Calu3 (cell line): ENCODE results near the gene OR52A1. TPM values are rescaled to one million over a fixed set of nuclear protein-coding genes. Genes with fewer than 3 reads are reported as not detected.
"Not testable (repeated sequence)": the region's sequence is repeated elsewhere in the genome, so short reads cannot be mapped to it uniquely, and the experiment has no call there.

Experiments
- BruUV-seq: library from RNA; stranded (reverse); fragments of 400-500 nt; replicated peaks from 2 replicates; lab custom pipeline; 2021; lab: Mats Ljungman, UMichigan
- CTCF ChIA-PET: fragments of 300-600 bp; sonication (Branson Sonifier 250); formaldehyde crosslinking; loops from one replicate; lab custom pipeline; 2022; ENCODE audit warnings: antibody characterized with exemption; lab: Charles Lee
- DNase-seq: peaks from one replicate; pipeline ENCODE4 v3.0.0; 2022
- H3K27ac Mint-ChIP-seq: one replicate; pipeline ENCODE4 v1.8.0; 2022; ENCODE audit warnings: mixed read lengths; ENCODE audit not compliant: unreplicated experiment
- H3K27me3 Mint-ChIP-seq: one replicate; pipeline ENCODE4 v1.8.0; 2022; ENCODE audit warnings: mixed read lengths; ENCODE audit not compliant: unreplicated experiment
- H3K36me3 Mint-ChIP-seq: one replicate; pipeline ENCODE4 v1.8.0; 2022; ENCODE audit warnings: mild to moderate bottlenecking, moderate library complexity, mixed read lengths; ENCODE audit not compliant: insufficient read depth, unreplicated experiment
- H3K4me1 Mint-ChIP-seq: one replicate; pipeline ENCODE4 v1.8.0; 2022; ENCODE audit warnings: mild to moderate bottlenecking, low read depth, mixed read lengths; ENCODE audit not compliant: unreplicated experiment
- H3K4me3 Mint-ChIP-seq: one replicate; pipeline ENCODE4 v1.8.0; 2022; ENCODE audit warnings: mild to moderate bottlenecking, low read depth, moderate library complexity, mixed read lengths; ENCODE audit not compliant: unreplicated experiment
- H3K9me3 Mint-ChIP-seq: one replicate; pipeline ENCODE4 v1.8.0; 2022; ENCODE audit warnings: low read depth, mixed read lengths; ENCODE audit not compliant: unreplicated experiment
- intact Hi-C: fragments of 100-400 bp; cut with micrococcal nuclease; formaldehyde crosslinking; loops from one replicate; pipeline ENCODE4 v1.10.0; 2022; ENCODE audit not compliant: unreplicated experiment
- total RNA-seq: library from RNA; stranded (reverse); gene quantifications from 2 replicates; pipeline ENCODE4 v1.2.3, GENCODE V29; 2022
- TF ChIP-seq, protein P1 (sequence below): fragments of 200-600 bp; IDR thresholded peaks from one replicate; pipeline ENCODE4 v1.8.0; 2022; ENCODE audit warnings: antibody characterized with exemption; ENCODE audit not compliant: unreplicated experiment

The OR52A1 gene
- total RNA-seq, 1 experiment from 2014 or later: not detected

DNA sequence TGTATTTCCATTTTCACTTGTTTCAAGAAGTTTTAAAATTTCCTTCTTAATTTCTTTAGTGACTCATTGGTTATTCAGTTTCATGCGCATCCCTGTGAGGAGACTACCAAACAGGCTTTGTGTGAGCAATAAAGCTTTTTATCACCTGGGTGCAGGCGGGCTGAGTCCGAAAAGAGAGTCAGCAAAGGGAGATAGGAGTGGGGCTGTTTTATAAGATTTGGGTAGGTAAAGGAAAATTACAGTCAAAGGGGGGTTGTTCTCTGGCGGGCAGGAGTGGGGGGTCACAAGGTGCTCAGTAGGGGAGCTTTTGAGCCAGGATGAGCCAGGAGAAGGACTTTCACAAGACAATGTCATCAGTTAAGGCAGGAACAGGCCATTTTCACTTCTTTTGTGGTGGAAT is 5.7 kb upstream of the OR52A1 start:
- H3K36me3 Mint-ChIP-seq, H3K4me1 Mint-ChIP-seq, intact Hi-C loops, DNase-seq, H3K27ac Mint-ChIP-seq, CTCF ChIA-PET, BruUV-seq, H3K4me3 Mint-ChIP-seq, H3K9me3 Mint-ChIP-seq: not testable (repeated sequence)
- peaks cover 27% of the 10 kb centered on the region for H3K27me3 Mint-ChIP-seq

DNA sequence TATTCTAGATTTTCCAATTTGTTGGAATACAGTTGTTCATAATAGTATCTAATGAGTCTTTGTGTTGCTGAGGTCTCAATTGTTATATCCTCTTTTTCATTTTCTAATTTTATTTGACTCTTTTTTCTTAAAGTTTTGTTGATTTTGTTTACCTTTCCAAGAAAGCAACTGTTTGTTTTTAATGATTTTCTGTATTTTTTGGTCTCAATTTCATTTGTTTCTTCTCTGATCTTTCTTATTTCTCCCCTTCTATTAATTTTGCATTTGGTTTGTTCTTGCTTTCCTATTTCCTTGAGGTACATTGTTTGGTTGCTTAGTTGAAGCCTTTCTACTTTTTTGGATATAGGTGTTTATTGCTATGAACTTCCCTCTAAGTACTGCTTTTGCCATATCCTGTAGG is 5.2 kb upstream of the OR52A1 start:
- Mint-ChIP-seq H3K36me3 (no peaks in the 10 kb centered on the region), H3K4me1 (no peaks in the 10 kb centered on the region), H3K9me3 (peaks cover 5% of the 10 kb centered on the region), H3K27me3 (peaks cover 23% of the 10 kb centered on the region), H3K27ac (no peak overlapping the region), H3K4me3 (no peak overlapping the region)
- TF ChIP-seq, protein P1, sequence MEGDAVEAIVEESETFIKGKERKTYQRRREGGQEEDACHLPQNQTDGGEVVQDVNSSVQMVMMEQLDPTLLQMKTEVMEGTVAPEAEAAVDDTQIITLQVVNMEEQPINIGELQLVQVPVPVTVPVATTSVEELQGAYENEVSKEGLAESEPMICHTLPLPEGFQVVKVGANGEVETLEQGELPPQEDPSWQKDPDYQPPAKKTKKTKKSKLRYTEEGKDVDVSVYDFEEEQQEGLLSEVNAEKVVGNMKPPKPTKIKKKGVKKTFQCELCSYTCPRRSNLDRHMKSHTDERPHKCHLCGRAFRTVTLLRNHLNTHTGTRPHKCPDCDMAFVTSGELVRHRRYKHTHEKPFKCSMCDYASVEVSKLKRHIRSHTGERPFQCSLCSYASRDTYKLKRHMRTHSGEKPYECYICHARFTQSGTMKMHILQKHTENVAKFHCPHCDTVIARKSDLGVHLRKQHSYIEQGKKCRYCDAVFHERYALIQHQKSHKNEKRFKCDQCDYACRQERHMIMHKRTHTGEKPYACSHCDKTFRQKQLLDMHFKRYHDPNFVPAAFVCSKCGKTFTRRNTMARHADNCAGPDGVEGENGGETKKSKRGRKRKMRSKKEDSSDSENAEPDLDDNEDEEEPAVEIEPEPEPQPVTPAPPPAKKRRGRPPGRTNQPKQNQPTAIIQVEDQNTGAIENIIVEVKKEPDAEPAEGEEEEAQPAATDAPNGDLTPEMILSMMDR: no peak
- intact Hi-C loops: no loop called here
- BruUV-seq: no TSS peak
- no peak for DNase-seq
- CTCF ChIA-PET: no interaction called here

GRCh38 chr11:5153574-5154431 is 754 bp downstream of the OR52A1 start:
- CTCF ChIA-PET: no interaction called here
- H3K27me3 Mint-ChIP-seq: no peaks in the 10 kb centered on the region
- H3K27ac Mint-ChIP-seq: no peak overlapping the region
- TF ChIP-seq, protein P1: no peak
- no peaks in the 10 kb centered on the region for H3K4me1 Mint-ChIP-seq
- no TSS peak for BruUV-seq
- H3K9me3 Mint-ChIP-seq: no peaks in the 10 kb centered on the region
- no peaks in the 10 kb centered on the region for H3K36me3 Mint-ChIP-seq
- intact Hi-C loops: no loop called here
- H3K4me3 Mint-ChIP-seq: no peak overlapping the region
- DNase-seq: no peak

DNA sequence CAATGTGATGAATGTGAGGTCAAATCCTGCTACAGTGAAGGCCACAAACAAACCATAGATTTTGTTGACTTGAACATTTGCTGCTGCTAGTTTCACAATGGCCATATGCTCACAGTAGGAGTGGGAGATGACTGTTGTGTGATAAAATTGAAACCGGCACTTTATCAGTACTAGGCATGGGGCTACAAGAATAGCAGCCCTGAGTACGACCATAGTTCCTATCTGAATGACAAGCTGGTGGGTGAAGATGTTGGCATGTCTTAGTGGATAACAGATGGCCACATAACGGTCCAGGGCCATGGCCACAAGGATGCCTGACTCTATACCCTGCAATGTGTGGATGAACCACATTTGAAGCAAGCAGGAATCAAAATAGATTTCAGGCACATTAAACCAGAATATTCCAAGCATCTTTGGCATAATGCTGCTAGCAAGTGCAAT is 2.8 kb downstream of the OR52A1 start:
- H3K27me3 Mint-ChIP-seq: no peaks in the 10 kb centered on the region
- CTCF ChIA-PET: no interaction called here
- TF ChIP-seq, protein P1: no peak

GRCh38 chr11:5144206-5144605 is 10.4 kb downstream of the OR52A1 start:
- CTCF ChIA-PET: not testable (repeated sequence)

More for the DNA sequence above, 2.8 kb downstream of the OR52A1 start:
- BruUV-seq: no TSS peak
- intact Hi-C loops: no loop called here
- no peaks in the 10 kb centered on the region for H3K36me3 Mint-ChIP-seq
- no peak overlapping the region for H3K27ac Mint-ChIP-seq
- H3K4me3 Mint-ChIP-seq: no peak overlapping the region
- no peaks in the 10 kb centered on the region for H3K4me1 Mint-ChIP-seq
- no peak for DNase-seq
- H3K9me3 Mint-ChIP-seq: no peaks in the 10 kb centered on the region

More at GRCh38 chr11:5144206-5144605, 10.4 kb downstream of the OR52A1 start:
- H3K4me1 Mint-ChIP-seq, BruUV-seq, H3K27ac Mint-ChIP-seq, DNase-seq, H3K9me3 Mint-ChIP-seq, H3K27me3 Mint-ChIP-seq, intact Hi-C loops, H3K4me3 Mint-ChIP-seq, H3K36me3 Mint-ChIP-seq: not testable (repeated sequence)
